ENCODE results near the gene GRM4.

DNA sequence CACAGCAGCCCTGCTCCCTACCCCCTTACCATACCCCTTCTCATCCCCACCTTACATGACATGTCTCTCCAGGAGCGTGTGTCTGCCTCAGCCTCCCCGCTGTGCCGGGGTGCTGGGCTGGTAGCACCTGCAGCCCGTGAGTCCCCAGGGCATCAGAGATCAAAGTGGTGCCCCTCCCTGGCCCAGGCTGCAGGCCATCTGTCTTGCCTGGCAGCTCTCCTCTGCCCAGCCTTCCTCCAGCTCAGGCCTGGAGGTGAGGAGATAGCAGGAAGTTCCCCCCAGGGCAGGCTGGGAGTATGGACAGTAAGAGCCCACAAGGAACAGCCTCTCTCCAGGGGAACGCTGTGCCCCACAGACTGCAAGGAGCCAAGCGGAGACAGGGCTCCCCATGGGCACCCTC is 35.3 kb downstream of the GRM4 start:
- TF ChIP-seq, protein P1, sequence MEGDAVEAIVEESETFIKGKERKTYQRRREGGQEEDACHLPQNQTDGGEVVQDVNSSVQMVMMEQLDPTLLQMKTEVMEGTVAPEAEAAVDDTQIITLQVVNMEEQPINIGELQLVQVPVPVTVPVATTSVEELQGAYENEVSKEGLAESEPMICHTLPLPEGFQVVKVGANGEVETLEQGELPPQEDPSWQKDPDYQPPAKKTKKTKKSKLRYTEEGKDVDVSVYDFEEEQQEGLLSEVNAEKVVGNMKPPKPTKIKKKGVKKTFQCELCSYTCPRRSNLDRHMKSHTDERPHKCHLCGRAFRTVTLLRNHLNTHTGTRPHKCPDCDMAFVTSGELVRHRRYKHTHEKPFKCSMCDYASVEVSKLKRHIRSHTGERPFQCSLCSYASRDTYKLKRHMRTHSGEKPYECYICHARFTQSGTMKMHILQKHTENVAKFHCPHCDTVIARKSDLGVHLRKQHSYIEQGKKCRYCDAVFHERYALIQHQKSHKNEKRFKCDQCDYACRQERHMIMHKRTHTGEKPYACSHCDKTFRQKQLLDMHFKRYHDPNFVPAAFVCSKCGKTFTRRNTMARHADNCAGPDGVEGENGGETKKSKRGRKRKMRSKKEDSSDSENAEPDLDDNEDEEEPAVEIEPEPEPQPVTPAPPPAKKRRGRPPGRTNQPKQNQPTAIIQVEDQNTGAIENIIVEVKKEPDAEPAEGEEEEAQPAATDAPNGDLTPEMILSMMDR (IDR thresholded peaks at IDR 0.05; ENCODE audit: low read depth, low read length, missing input control): no peak
- TF ChIP-seq YY1 (IDR thresholded peaks at IDR 0.05): no peak
- no peak for TF ChIP-seq FOXA2 (IDR thresholded peaks at IDR 0.05)
